Ovary (tissue), 9 donors: ENCODE measurements around the gene TBPL1. TPM values are rescaled to one million over a fixed set of nuclear protein-coding genes. Genes with fewer than 3 reads are reported as not detected.
"Not testable (repeated sequence)": the region's sequence is repeated elsewhere in the genome, so short reads cannot be mapped to it uniquely, and the experiment has no call there.

ENCODE experiments used
- DNase-seq, 5 donors: peaks; one replicate each; pipeline ENCODE4 v3.0.0-alpha.2; 2019 to 2020
- H3K27ac ChIP-seq, 2 donors: fragments of 200-600 bp; one replicate each; pipeline versions ENCODE4 v1.5.1 to v1.8.0; 2019 to 2022
- H3K27me3 ChIP-seq: fragments of 200-600 bp; one replicate; pipeline ENCODE4 v1.8.0; 2022
- H3K36me3 ChIP-seq: fragments of 200-600 bp; sonication (generic); one replicate; pipeline ENCODE4 v1.5.1; 2019
- H3K4me1 ChIP-seq: one replicate; pipeline ENCODE4 v1.8.1; 2013; ENCODE audit warnings: mild to moderate bottlenecking, moderate library complexity; ENCODE audit not compliant: insufficient read depth
- H3K4me3 ChIP-seq: fragments of 200-600 bp; sonication (generic); one replicate; pipeline ENCODE4 v1.5.1; 2017
- H3K9me3 ChIP-seq, 2 donors: fragments of 200-600 bp in 1 of 2; sonication (generic) in 1 of 2; one replicate each; pipeline versions ENCODE4 v1.5.1 to v1.8.1; 2013 to 2019; ENCODE audit warnings: mild to moderate bottlenecking in 1 of 2, moderate library complexity in 1 of 2
- CTCF ChIP-seq, 3 donors: fragments of 450-650 bp in 2 of 3; fragments of 200-600 bp in 1 of 3; IDR thresholded peaks; one replicate each; pipeline versions ENCODE4 v1.5.1 to v1.8.0; 2016 to 2022; ENCODE audit warnings: antibody characterized with exemption in 3 of 3, mild to moderate bottlenecking in 1 of 3
- EP300 ChIP-seq: sonication (generic); formaldehyde crosslinking; IDR thresholded peaks from one replicate; pipeline ENCODE4 v1.6.1; 2017; ENCODE audit warnings: antibody characterized with exemption
- POLR2A ChIP-seq: fragments of 450-650 bp; IDR thresholded peaks from one replicate; pipeline ENCODE4 v1.6.1; 2017; ENCODE audit warnings: antibody characterized with exemption, mild to moderate bottlenecking, moderate library complexity
- WGBS, 3 donors: extraction: QIAGEN DNeasy Blood & Tissue Kit in 1 of 3; methylation state at CpG; one replicate each; pipeline versions ENCODE4 v1.1.5 to v1.1.7; 2013 to 2017; 5-methylcytosine and 5-hydroxymethylcytosine counted together
- intact Hi-C, 4 donors: fragments of 100-400 bp; cut with DNase I; formaldehyde crosslinking; loops; one replicate each; pipeline versions ENCODE4 v1.11.0 to v1.15.1; 2022 to 2023
- polyA plus RNA-seq, 2 donors: library from polyadenylated mRNA; stranded (reverse); fragments of 200-250 nt in 1 of 2; fragments of 350-450 nt in 1 of 2; fragmentation: Illumina TruSeq in 1 of 2; extraction: RNeasy Lipid Tissue Mini Kit (QIAGEN cat#74804) in 1 of 2; gene quantifications; one replicate each; pipeline ENCODE4 v1.2.3, GENCODE V29; 2013 to 2014
- total RNA-seq, 7 donors: library from RNA; depleted of rRNA in 2 of 7; stranded (reverse); fragments of >200 nt in 2 of 7; fragmentation: NEBNext Ultra II Directional in 3 of 7; extraction: Animal tissue kit (Norgen Biotek cat#: 25700) in 3 of 7; gene quantifications; one replicate each; pipeline versions ENCODE4 v1.1.0 to v1.2.4, GENCODE V29; 2016 to 2023
- donor health status: DM: no; HTN: no; CAD: no; lungs with moderate emphysema.
- donor health status: DM: no; HTN: no; CAD: no.
- donor health status: Bipolar disorder and iron deficiency.
- donor health status: DM: yes; HTN: yes; CAD: no.
- donor health status: DM: no; HTN: no; CAD: no.
- donor health status: DM: yes; HTN: yes; CAD: no.

Gene TBPL1
- total and polyA plus RNA-seq, 9 donors = 13.3 to 25.2 (median 18.6) TPM

- 88 to 94% (median 93%) methylated on average over 4 of the region's 4 CpGs for WGBS, 3 donors
- H3K27ac ChIP-seq = no peak overlapping the region
- H3K4me1 ChIP-seq = peaks cover 4% of the 10 kb centered on the region
- no peaks in the 10 kb centered on the region for H3K27me3 ChIP-seq
- H3K4me3 ChIP-seq = no peak overlapping the region
- intact Hi-C loops = loop anchor here in 1 of 4 donors (10.0 kb wide), 1 partner anchor 110 kb away; no protein-coding TSS in a partner anchor
- H3K9me3 ChIP-seq = no peaks in the 10 kb centered on the region
- H3K36me3 ChIP-seq = no peaks in the 10 kb centered on the region
- no peak for DNase-seq
- no peak for TF ChIP-seq POLR2A
- no peak for TF ChIP-seq EP300
- no peak for TF ChIP-seq CTCF (IDR thresholded peaks at IDR 0.05)
These were observed 11.7 kb downstream of the TBPL1 start for GRCh38 chr6:133964702-133965101.

- H3K4me3 ChIP-seq = no peak overlapping the region
- H3K4me1 ChIP-seq = peaks cover 3% of the 10 kb centered on the region
- no peaks in the 10 kb centered on the region for H3K27me3 ChIP-seq
- no peaks in the 10 kb centered on the region for H3K9me3 ChIP-seq
- no peak overlapping the region for H3K27ac ChIP-seq
- no peaks in the 10 kb centered on the region for H3K36me3 ChIP-seq
- intact Hi-C loops = loop anchor here in 1 of 4 donors (10.0 kb wide), 1 partner anchor 109 kb away; no protein-coding TSS in a partner anchor
- WGBS, 3 donors = 92 to 97% (median 92%) methylated on average over 4 of the region's 4 CpGs
- DNase-seq = no peak
- TF ChIP-seq EP300 = no peak
- TF ChIP-seq POLR2A = no peak
- TF ChIP-seq CTCF (IDR thresholded peaks at IDR 0.05) = no peak
These were observed 12.9 kb downstream of the TBPL1 start for GRCh38 chr6:133965817-133966360.

- Histone ChIP-seq H3K4me1 (peaks cover 3% of the 10 kb centered on the region), H3K4me3 (no peak overlapping the region), H3K36me3 (no peaks in the 10 kb centered on the region), H3K9me3 (no peaks in the 10 kb centered on the region), H3K27me3 (no peaks in the 10 kb centered on the region), H3K27ac (no peak overlapping the region)
- intact Hi-C loops = loop anchor here in 1 of 4 donors (10.0 kb wide), 1 partner anchor 108 kb away; no protein-coding TSS in a partner anchor
- DNase-seq = no peak
- TF ChIP-seq POLR2A (no peak), EP300 (no peak), CTCF (IDR thresholded peaks at IDR 0.05) (no peak)
- WGBS, 3 donors = 80 to 82% (median 82%) methylated on average over 5 of the region's 5 CpGs
These were observed 13.8 kb downstream of the TBPL1 start for GRCh38 chr6:133966654-133967329.

DNA sequence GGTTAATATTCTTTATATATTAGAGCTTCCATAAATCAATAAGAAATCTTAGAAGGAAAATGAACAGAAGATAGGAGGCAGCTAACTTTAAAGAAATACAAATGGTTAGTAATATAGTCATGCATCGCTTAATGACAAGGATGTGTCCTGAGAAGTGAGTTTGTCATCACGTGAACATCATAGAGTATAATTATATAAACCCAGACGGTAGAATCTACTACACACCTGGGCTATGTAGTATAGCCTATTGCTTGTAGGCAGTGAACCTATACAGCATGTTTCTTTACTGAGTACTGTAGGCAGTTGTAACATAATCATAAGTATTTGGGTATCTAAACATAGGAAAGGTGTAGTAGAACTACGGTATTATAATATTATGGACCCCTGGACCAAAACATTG is 14.3 kb downstream of the TBPL1 start:
- Histone ChIP-seq H3K27me3 (no peaks in the 10 kb centered on the region), H3K36me3 (no peaks in the 10 kb centered on the region), H3K27ac (no peak overlapping the region), H3K4me3 (no peak overlapping the region), H3K9me3 (no peaks in the 10 kb centered on the region), H3K4me1 (peaks cover 2% of the 10 kb centered on the region)
- WGBS, 3 donors = 83 to 95% (median 93%) methylated on average over 4 of the region's 4 CpGs
- DNase-seq = no peak
- TF ChIP-seq EP300 (no peak), POLR2A (no peak), CTCF (IDR thresholded peaks at IDR 0.05) (no peak)
- intact Hi-C loops = loop anchor here in 1 of 4 donors (10.0 kb wide), 1 partner anchor 107 kb away; no protein-coding TSS in a partner anchor

DNA sequence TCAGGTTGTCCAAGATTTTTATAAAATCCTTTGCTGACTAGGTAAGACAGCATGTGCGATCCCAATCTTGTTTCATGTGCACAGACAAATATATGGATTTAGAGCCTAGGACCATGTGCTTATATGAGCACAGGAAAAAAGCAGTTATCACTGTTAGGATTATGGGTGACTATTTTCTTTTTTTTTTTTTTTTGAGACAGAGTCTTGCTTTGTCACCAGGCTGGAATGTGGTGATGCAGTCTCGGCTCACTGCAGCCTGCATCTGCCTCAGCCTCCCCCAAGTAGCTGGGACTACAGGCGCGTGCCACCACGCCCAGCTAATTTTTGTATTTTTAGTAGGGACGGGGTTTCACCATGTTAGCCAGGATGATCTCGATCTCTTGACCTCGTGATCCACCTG is 14.8 kb downstream of the TBPL1 start:
- WGBS, 3 donors = 88 to 95% (median 89%) methylated on average over 8 of the region's 8 CpGs
- H3K4me1 ChIP-seq = not testable (repeated sequence)

More for the DNA sequence above, 14.8 kb downstream of the TBPL1 start:
- intact Hi-C loops = loop anchor here in 1 of 4 donors (10.0 kb wide), 1 partner anchor 107 kb away; no protein-coding TSS in a partner anchor
- H3K27me3 ChIP-seq, H3K4me3 ChIP-seq, H3K36me3 ChIP-seq, H3K27ac ChIP-seq, DNase-seq, H3K9me3 ChIP-seq: not testable (repeated sequence)
